Measurements from ENCODE around the gene KCTD20.

Gene KCTD20

GRCh38 chr6:36525346-36525745 is 82.5 kb downstream of the KCTD20 start:
- no peak for DNase-seq

GRCh38 chr6:36526066-36526465 is 83.3 kb downstream of the KCTD20 start:
- DNase-seq: no peak

- no peak for DNase-seq
Observed at GRCh38 chr6:36533321-36533720, 90.5 kb downstream of the KCTD20 start.

GRCh38 chr6:36536873-36537547 is 94.2 kb downstream of the KCTD20 start:
- DNase-seq: no peak

- no peak for DNase-seq
Observed at GRCh38 chr6:36539814-36540568, 97.2 kb downstream of the KCTD20 start.

Measured in anterior cingulate cortex (tissue), 58 donors.